HG02885 (cell line): Measurements from ENCODE around the gene HEG1.
A peak's percentile ranks its signal among the peaks of the same experiment; 100 is the strongest.
"Not testable (repeated sequence)": the region's sequence is repeated elsewhere in the genome, so short reads cannot be mapped to it uniquely, and the experiment has no call there.

Source experiments
- ATAC-seq: cut with Tn5 transposase; IDR thresholded peaks from one replicate; pipeline ENCODE4 v1.9.1; 2021; ENCODE audit warnings: mild to moderate bottlenecking; ENCODE audit not compliant: unreplicated experiment, poor library complexity

HEG1 gene, protein sequence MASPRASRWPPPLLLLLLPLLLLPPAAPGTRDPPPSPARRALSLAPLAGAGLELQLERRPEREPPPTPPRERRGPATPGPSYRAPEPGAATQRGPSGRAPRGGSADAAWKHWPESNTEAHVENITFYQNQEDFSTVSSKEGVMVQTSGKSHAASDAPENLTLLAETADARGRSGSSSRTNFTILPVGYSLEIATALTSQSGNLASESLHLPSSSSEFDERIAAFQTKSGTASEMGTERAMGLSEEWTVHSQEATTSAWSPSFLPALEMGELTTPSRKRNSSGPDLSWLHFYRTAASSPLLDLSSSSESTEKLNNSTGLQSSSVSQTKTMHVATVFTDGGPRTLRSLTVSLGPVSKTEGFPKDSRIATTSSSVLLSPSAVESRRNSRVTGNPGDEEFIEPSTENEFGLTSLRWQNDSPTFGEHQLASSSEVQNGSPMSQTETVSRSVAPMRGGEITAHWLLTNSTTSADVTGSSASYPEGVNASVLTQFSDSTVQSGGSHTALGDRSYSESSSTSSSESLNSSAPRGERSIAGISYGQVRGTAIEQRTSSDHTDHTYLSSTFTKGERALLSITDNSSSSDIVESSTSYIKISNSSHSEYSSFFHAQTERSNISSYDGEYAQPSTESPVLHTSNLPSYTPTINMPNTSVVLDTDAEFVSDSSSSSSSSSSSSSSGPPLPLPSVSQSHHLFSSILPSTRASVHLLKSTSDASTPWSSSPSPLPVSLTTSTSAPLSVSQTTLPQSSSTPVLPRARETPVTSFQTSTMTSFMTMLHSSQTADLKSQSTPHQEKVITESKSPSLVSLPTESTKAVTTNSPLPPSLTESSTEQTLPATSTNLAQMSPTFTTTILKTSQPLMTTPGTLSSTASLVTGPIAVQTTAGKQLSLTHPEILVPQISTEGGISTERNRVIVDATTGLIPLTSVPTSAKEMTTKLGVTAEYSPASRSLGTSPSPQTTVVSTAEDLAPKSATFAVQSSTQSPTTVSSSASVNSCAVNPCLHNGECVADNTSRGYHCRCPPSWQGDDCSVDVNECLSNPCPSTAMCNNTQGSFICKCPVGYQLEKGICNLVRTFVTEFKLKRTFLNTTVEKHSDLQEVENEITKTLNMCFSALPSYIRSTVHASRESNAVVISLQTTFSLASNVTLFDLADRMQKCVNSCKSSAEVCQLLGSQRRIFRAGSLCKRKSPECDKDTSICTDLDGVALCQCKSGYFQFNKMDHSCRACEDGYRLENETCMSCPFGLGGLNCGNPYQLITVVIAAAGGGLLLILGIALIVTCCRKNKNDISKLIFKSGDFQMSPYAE (N-terminal part only)

DNA sequence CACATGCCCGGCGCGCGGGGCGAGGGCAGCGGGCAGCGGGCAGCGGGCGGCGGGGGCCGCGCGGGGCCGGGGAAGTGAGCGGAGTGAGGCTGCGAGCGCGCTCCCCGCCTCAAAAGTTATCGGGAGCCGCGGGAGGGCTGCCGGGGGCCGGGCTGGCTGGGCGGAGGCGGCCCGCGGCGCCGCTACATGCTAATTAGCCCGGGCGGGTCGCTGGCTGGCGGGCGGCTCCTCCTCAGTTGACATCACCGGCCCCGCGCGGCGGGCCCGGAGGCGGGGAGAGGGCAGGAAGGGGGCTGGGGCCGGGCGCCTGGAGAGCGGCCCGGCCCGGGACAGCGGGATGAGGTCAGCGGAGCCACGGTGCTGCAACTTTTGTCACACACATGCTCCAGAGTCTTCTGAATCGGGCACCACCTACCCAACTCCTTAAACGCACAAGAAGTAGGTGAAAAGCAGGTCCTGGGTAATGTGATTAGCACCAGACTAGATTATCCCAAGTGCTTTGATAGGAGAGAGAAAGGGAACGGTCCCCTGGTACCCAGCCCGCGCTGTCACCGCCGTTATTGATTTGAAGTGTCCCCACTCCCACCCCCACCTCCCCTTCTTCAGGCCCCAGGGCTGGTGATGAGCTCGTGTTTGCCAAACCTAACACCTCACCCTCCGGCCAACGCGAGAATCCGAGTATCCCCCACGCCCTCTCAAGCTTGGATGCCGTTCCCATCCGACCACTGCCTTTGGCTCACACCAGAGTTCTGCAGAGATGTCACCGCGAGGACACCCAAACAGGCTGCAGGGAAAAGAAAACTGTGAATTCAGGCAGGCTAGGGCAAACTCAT lies at the start of gene HEG1:
TSS of gene HEG1 (minus strand) at position 85 of the 833 bp plus-strand sequence. CDS start 107 bp downstream, outside the sequence.
- peak; percentile 78 for ATAC-seq

DNA sequence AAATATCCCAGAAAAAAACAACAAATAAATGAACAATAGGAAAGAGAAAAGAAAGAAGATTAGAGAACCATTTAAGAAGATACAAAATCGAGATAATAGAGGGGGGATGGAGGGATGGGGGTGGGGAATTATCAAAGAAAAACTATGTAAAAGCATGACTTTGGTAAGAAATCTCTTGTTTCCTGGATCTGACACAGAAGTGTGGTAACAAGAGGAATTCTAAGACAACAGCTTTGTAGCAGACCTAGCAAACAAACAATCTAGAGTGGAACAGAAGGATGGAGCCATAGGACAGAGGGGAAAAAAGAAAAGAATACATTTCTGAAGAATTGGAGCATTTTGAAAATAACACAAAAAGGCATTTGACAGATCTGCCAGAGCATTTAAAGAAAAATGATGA lies 49.3 kb upstream of the HEG1 start:
- no peak for ATAC-seq

DNA sequence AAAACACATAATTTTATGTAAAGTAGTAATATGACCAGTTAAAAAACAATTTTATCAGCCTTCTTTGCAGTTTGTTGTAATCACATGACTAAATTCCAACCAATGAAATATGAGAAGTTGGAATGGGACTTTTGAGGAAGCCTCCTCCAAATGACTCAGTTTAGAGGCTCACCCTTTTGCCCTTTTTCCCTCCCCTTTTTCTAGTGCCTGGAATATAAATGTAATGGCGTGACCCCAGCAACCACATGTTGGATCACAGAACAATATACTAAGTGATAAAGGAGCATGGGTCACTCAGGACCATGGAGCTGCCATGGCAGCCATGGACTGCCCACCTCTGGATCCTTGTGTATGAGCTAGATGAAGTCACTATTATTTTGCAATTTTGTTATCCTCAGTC lies 48.8 kb upstream of the HEG1 start:
- ATAC-seq: no peak

DNA sequence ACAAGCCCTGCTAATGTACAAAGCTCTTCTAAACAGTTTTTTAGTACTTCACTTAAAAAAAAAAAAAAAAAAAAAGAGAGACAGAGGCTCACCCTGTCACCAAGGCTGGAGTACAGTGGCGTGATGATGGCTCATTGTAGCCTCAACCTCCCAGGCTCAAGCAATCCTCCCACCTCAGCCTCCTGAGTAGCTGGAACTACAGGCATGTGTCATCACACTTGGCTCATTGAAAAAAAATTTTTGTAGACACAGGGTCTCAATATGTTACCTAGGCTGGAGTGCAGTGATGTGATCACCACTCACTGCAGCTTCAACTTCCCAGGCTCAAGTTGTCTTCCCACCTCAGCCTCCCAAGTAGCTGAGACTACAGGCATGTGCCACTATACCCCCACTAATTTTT lies 47.6 kb upstream of the HEG1 start:
- ATAC-seq: no peak

DNA sequence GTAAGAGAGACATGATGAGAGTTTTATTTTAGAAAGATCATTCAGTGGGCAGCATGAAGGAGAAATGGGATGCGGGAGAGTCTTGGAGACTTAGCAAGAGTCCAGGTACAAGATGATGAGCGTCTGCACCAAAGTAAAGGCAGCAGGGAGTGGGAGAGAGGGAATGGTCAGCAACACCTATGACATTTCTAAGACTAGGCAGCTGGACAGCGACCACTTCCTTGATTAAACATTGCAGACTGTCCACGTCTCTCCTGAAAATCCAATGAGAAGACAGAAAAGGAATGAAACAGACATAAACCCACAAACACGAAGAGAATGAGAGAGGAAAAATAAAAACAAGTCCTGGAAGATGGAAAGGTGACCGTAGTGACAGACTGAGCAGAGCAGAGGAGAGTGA lies 46.7 kb upstream of the HEG1 start:
- ATAC-seq: no peak

DNA sequence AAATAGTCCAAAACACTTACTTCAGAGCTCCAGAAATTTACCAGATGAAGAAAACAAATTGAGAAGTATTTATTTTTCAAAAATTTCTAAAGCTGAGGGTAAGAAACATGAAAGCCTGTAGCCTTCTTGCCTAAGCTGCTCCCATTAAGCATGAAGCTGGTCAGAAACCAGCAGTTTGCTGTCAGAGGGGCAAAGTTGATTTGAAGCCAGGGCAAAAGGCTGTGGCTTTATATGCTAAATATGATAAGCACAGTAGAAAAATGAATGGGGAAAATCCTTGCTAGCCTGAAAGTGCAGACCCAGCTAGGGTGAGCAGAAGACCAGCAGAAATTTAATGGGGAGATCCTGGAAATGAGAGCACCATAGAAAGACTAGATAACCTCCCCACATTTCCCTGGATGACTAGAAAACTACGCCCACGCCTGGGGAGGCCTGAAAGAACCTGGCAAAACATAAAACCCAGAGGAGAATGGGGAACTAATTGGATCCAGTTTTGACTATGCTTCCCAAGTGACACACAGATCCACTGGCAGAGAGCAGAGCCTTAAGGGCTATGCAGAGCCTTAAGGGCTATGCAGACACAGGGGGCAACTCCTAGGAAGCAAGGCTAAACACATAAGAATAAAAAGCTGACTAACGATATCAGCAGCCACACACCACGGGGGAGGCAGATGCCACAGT lies 43.0 kb upstream of the HEG1 start:
- no peak for ATAC-seq

DNA sequence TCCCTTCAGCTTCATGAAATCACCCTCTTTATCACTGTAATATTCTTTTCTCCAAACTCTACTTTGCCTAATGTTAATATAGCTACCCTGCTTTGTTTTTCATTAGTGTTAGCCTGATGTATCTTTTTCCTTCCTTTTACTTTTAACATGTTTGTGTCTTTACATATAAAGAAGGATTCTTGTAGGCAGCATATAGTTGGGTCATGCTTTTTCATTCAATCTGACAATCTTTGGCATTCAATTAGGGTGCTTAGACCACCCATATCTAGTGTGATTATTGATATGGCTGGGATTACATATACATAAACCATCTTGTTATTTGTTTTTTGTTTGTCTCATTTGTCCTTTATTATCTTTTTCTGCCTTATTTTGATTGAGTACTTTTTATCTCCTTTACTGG lies 34.9 kb upstream of the HEG1 start:
- ATAC-seq: no peak

DNA sequence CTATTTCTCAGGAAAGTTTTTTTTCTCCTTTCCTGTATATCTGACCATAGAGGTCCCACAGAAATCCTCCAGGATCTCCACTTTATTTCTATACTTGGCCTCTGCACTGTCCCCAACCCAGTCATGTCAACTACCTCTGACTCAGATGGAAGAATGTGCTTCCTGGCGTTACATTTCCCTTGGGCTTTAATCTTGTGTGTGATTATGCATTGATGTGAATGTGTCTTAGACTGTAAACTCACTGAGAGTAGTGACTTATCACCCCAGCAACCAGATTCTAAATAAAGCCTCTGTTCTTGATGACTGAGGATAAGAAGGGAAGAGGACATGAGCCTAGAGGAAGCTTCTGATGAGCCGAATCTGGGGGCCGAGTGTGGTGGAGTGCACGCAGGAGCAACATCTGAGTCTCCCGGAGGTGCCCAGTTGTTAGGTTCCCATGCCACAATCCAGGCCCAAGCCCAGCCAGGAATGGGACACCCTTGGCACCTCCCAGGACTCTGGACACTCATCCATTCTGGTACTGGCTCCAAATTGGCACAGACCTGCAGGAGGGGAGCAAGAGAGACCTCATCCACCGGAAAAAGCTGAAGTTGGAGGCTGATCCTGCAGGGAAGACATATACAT lies 32.1 kb upstream of the HEG1 start:
- ATAC-seq: no peak

DNA sequence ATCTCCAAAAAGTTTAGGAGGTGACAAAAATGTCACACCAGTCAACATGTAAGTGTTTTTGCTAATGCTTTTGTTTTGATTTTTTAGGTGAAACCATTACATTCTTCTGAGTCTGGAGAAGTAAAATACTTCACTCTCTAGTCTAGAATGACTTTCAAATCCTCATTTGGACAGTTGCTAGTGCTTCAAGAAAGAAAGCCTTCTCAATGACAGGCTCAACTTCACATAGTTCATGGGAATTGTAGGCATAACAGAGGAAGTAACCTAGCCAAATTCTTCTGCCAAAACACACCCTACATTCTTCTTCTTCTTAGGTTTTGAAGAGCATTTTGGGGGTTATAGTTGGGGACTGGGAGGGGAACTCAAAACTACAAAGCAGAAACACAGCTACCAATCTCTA lies 29.4 kb upstream of the HEG1 start:
- ATAC-seq: no peak

DNA sequence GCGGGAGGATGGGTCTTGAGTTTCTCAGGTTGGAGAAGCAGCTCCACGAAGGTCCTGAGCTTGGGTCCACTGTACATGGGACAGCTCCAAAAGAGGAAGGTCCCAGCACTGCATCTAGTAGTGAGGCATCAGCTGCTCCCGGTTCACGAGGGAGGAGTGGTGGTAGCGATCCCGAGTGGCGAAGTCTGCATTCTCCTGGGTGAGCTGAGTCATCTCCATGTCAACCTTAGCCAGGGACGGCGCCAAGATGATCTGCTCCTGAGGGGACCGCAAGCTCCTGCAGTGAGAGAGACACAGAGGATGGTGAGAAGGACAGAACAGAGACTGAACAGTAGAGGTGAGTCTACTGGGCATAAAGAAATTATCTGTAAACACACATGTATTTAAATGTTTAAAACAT lies 28.0 kb upstream of the HEG1 start:
- ATAC-seq: no peak

DNA sequence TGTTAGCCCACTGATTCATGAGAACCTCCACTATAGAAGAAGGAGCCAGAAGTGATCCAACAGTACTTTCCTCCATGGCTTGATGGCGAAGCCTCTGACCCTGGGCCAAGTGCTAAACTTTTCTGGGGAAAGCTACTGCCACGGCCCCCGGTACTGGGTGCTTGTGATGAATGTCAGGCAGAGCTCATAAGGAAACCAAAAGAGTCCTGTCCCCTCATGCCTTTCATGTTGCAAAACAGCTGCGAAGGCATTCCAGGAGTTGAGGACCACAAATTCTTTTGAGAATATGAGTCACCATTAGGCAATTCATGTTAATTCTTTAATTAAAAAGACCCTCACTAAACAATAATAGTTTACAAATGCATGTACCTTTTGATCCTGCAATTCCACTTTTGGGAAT lies 26.5 kb upstream of the HEG1 start:
- ATAC-seq: not testable (repeated sequence)

DNA sequence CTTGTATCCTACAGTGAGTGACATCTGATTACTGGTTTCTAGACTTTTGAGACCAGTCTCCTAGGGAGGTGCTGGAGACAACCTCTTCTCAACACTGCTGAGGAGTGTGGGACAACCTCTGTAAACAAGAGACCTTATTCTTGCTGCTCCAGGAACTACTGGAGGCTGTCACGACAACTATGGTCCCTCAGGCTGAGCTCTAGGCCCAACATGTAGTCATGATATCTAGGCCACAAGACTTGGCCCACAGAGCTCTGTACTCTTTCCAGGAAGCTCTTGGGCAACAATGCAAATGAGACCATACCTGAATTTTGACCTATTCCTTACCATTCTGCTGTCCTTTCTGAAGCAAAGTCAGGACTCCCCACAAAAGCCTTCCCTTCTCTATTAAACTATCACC lies 24.3 kb upstream of the HEG1 start:
- ATAC-seq: no peak

DNA sequence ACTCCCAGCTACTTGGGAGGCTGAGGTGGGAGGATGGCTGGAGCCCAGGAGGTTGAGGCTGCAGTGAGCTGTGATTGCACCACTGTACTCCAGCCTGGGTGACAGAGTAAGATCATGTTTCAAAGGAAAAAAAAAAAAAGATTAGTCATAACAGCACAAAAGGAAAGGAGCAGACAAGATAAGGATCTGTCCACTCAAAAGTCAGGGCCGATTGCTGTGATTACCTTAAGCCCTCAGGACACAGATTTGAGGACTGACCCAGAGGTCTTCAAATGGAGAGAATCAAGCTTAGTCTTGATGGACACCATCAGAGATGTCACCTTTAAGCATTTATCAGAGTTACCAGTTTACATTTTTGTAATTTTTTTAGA lies 23.9 kb upstream of the HEG1 start:
- no peak for ATAC-seq

DNA sequence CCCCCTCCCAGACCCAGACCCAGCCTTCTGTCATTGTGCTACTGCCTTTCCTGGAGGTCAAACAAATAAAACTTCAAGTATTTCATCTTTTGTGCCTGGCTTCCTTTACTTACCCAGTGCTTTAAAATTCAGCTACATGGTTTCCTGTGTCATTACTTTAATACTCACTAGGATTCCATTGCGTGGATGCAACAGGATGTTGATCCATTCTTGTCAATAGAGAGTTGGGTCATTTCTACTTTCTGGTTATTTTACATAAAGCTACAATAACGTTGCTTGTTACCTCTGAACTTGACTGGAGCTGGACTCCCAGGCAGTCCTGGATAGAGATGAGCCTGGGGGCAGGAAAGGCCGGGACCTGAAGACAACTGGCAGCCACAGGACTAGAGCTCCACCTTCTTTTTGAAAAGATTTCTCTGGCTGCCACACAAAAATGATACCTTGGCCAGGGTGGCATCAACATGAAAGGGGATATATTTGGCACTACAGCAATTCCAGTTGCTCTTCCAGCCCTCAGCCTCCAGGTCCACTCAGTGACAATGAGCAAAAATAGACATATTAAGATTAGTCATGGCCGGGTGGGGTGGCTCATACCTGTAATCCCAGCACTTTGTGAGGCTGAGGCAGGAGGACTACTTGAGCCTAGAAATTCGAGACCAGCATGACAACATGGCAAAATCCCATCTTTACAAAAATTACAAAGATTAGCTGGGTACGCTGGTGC lies 23.3 kb upstream of the HEG1 start:
- ATAC-seq: no peak

DNA sequence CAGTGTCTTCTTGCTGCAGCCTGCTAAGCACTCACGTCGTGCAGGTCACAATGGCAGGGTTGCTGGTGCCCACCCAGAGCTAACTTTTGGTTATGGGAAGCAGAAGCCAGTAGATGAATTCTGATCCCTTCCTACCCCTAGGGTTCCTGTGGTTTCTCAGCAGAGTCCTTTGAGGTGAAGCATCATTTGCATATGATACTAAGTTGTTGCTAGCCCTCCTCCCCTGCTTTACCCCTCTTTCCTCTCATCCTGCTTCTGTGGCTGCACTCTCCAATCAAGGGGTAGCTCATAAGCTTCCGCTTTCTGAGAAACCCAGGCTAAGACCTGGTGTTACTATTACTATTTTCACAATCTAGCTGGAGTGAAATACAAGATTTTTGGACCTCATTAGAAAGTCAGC lies 22.1 kb upstream of the HEG1 start:
- no peak for ATAC-seq

DNA sequence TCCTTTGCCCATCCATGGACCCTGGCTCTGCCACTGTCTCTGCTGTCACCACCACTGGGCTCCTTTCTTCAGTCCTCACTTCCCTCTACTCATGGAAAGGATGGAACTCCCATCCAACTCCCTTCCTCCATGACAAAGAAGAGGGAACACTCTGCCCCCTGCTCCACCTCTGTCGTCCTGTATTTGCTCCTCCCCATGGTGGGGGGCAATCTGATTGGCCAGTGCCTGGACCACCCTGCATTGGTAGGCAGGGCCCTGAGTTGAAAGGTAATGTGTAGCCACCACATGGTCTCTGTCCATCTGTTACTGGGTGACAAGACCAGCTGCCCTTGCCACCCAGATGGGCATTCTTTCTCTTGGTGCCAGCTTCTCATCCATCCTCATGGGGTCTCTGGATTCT lies 20.7 kb upstream of the HEG1 start:
- ATAC-seq: no peak

DNA sequence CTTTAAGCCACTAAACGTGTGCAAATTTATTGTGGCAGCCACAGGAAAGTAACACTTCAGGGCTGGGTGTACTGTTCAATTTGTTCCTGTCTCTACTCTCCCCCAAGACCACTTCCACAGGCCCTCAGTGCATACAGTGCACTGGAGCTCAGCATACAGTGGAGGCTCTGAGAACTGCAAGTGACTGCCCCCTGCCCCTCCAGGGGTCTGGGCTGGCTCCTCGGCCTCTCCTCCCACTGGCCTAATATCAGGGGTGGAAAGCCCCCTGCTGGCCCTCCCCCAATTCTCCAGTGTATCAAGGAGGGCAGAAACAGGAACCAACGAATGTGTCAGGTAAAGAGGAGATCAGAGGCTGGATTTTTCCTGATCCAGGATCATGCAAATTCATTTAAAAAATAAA lies 19.9 kb upstream of the HEG1 start:
- no peak for ATAC-seq

DNA sequence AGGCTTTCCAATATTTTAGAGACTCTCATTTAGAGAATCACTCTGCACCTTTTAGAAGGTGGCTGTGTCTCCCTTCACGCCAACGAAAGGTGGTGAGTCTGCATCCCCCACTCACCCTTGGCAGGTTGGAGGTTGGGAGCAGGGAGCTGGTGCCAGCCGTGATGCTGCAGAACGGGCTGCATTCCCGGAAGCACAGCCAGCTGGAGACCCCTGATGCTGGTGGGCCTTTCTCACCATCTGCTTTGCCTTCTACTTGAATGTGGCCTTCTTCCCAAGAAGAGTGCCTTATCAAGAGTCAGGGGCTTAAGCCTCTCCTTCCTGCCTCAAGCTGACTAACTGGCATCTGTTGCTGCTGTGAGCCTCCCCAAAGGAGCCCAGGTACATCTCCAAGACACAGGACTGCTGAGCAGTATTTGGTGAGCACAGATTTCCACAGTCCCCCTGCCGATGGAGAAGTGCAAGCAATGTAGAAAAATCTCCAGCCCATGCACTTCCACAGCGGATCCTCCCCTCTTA lies 17.7 kb upstream of the HEG1 start:
- no peak for ATAC-seq
